ENCODE results near the gene PCDHGA3.

The PCDHGA3 gene

DNA sequence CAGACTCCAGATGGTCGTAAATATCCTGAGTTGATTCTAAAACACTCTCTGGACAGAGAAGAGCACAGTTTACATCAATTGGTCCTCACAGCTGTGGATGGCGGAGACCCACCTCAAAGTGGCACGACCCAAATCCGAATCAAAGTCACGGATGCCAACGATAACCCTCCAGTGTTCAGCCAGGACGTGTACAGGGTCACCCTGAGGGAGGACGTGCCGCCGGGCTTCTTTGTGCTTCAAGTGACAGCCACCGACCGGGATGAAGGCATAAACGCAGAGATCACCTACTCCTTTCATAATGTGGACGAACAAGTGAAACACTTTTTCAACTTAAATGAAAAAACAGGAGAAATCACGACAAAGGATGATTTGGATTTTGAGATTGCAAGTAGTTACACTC, 17.1 kb downstream of the PCDHGA3 start:
- in situ Hi-C loops (cut with MboI; ENCODE audit: low sequenced_read_pairs, unreplicated experiment) = no loop called here
- TF ChIP-seq, protein P1, sequence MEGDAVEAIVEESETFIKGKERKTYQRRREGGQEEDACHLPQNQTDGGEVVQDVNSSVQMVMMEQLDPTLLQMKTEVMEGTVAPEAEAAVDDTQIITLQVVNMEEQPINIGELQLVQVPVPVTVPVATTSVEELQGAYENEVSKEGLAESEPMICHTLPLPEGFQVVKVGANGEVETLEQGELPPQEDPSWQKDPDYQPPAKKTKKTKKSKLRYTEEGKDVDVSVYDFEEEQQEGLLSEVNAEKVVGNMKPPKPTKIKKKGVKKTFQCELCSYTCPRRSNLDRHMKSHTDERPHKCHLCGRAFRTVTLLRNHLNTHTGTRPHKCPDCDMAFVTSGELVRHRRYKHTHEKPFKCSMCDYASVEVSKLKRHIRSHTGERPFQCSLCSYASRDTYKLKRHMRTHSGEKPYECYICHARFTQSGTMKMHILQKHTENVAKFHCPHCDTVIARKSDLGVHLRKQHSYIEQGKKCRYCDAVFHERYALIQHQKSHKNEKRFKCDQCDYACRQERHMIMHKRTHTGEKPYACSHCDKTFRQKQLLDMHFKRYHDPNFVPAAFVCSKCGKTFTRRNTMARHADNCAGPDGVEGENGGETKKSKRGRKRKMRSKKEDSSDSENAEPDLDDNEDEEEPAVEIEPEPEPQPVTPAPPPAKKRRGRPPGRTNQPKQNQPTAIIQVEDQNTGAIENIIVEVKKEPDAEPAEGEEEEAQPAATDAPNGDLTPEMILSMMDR (IDR thresholded peaks at IDR 0.05; ENCODE audit: borderline replicate concordance, control extremely low read depth, extremely low read depth, insufficient read depth, missing control alignments) = no peak

DNA sequence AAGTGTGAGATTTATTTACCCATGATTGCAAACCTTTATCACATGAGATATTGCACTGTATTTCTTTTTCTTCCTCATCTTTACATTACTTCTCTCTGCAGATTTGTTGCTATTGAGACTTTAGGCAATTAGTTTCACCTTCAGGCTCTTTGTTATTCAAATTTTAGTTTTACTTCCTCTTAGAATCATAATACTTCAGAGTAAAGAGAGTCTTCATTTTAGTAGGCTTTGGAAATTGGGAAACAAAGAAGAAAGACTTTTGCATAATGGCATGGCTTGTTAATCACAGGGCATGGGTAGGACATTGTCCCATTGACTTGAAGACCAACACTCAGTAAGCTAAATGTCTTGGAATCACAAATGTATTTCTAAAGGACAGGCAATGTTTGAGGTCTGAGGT, 19.1 kb downstream of the PCDHGA3 start:
- DNase-seq (ENCODE audit: low spot score) = no peak
- in situ Hi-C loops (cut with MboI; ENCODE audit: low sequenced_read_pairs, unreplicated experiment) = no loop called here
- TF ChIP-seq, protein P1 (IDR thresholded peaks at IDR 0.05; ENCODE audit: borderline replicate concordance, control extremely low read depth, extremely low read depth, insufficient read depth, missing control alignments) = no peak

More for the DNA sequence above, 17.1 kb downstream of the PCDHGA3 start:
- DNase-seq (ENCODE audit: low spot score) = no peak

DNA sequence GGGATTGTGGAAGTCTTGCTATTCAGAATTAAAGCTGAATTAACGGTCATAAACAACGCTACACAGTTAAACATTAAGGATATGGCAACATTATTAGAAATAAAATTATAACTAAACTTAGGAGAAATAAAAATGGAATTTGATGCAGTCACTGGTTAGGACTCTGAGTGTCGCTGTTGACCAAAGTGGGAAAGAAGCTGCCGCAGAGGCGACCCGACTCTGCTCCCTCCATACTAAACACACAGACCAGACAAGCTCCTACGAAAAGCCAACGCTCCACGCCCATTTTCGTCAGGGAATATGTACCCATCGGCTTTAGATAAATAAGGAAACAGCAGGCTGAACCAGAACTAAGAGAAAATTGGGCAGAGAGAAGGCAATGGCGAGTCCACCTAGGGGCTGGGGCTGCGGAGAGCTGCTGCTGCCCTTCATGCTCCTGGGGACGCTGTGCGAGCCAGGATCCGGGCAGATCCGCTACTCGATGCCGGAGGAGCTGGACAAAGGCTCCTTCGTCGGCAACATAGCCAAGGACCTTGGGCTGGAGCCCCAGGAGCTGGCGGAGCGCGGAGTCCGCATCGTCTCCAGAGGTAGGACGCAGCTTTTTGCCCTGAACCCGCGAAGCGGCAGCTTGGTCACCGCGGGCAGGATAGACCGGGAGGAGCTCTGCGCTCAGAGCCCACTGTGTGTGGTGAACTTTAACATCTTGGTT, 20.5 kb downstream of the PCDHGA3 start, which contains the start of gene PCDHGA5:
Gene PCDHGA5 (plus strand): TSS at position 211 of the 709 bp plus-strand sequence. CDS start 169 bp downstream, at position 380.
- TF ChIP-seq, protein P1 (IDR thresholded peaks at IDR 0.05; ENCODE audit: borderline replicate concordance, control extremely low read depth, extremely low read depth, insufficient read depth, missing control alignments) = no peak
- no peak for DNase-seq (ENCODE audit: low spot score)
- in situ Hi-C loops (cut with MboI; ENCODE audit: low sequenced_read_pairs, unreplicated experiment) = no loop called here

DNA sequence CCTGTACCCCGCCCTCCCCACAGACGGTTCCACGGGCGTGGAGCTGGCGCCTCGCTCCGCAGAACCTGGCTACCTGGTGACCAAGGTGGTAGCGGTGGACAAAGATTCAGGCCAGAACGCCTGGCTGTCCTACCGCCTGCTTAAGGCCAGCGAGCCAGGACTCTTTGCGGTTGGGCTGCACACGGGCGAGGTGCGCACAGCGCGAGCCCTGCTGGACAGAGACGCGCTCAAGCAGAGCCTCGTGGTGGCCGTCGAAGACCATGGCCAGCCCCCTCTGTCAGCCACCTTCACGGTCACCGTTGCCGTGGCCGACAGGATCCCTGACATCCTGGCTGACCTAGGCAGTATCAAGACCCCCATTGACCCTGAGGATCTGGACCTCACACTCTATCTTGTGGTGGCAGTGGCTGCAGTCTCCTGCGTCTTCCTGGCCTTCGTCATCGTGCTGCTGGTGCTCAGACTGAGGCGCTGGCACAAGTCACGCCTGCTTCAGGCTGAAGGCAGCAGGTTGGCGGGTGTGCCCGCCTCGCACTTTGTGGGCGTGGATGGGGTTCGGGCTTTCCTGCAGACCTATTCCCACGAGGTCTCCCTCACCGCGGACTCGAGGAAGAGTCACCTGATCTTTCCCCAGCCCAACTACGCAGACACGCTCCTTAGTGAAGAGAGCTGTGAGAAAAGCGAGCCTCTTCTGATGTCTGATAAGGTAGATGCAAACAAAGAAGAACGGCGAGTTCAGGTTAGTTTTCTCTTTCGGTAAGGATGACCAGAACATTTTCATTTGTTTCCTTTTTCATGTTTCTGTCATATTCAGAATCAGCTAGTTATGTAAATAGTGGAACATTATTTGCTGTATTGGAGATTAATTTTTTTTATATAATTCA, 22.6 kb downstream of the PCDHGA3 start:
- TF ChIP-seq, protein P1 (IDR thresholded peaks at IDR 0.05; ENCODE audit: borderline replicate concordance, control extremely low read depth, extremely low read depth, insufficient read depth, missing control alignments) = no peak
- in situ Hi-C loops (cut with MboI; ENCODE audit: low sequenced_read_pairs, unreplicated experiment) = no loop called here
- DNase-seq (ENCODE audit: low spot score) = no peak

DNA sequence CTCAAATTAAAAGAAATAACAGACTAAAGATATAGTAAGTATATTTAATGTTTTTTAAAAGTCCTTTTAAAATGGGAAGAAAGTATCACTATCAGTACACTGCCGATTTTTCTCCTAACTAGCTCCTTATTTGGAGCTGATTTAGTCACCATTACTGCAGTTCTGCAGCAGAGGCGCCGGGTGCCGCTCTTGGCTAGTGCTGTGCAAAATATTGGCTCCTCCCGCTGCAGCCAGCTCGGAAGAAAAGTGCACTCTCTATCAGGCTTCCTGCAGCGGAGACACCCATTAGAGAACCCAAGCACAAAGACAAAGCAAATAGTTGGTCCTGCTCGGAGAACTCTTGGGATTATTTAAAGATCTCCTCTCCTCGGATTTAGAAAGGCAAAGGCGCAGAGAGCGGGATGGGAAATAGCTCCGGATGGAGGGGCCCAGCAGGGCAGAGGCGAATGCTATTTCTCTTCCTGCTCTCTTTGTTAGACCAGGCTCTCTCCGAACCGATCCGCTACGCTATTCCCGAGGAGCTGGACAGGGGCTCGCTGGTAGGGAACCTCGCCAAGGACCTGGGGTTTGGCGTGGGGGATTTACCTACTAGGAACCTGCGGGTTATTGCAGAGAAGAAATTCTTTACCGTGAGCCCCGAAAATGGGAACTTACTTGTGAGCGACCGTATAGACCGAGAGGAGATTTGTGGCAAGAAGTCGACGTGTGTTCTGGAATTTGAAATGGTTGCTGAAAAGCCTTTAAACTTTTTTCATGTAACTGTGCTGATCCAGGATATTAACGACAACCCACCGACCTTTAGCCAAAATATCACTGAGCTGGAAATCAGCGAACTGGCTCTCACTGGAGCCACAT, 26.6 kb downstream of the PCDHGA3 start, which contains the start of gene PCDHGB3:
Gene PCDHGB3 (plus strand): TSS at position 249 of the 855 bp plus-strand sequence. CDS start 153 bp downstream, at position 402.
- TF ChIP-seq, protein P1 (IDR thresholded peaks at IDR 0.05; ENCODE audit: borderline replicate concordance, control extremely low read depth, extremely low read depth, insufficient read depth, missing control alignments) = peak; percentile 53
- in situ Hi-C loops (cut with MboI; ENCODE audit: low sequenced_read_pairs, unreplicated experiment) = no loop called here
- peak; percentile 57 for DNase-seq (ENCODE audit: low spot score)
